Fibroblast of peridontal ligament (primary cell): Measurements from ENCODE around the gene GSDMA.
"Not testable (repeated sequence)": the region's sequence is repeated elsewhere in the genome, so short reads cannot be mapped to it uniquely, and the experiment has no call there.

Source experiments
- DNase-seq: peaks from one replicate; pipeline ENCODE4 v3.0.0-alpha.2; 2010; ENCODE audit errors: extremely low read depth

The GSDMA gene

GRCh38 chr17:39929646-39930407 lies 33.0 kb upstream of the GSDMA start:
- peak; percentile 45 for DNase-seq

- no peak for DNase-seq
Measured at GRCh38 chr17:39933912-39934311, 28.9 kb upstream of the GSDMA start.

GRCh38 chr17:39934324-39934723 lies 28.5 kb upstream of the GSDMA start:
- DNase-seq, result no peak

- DNase-seq, result peak; percentile 33
Measured at GRCh38 chr17:39935909-39936308, 26.9 kb upstream of the GSDMA start.

- no peak for DNase-seq
Measured at GRCh38 chr17:39937447-39937846, 25.4 kb upstream of the GSDMA start.

GRCh38 chr17:39938140-39938869 lies 24.5 kb upstream of the GSDMA start:
- DNase-seq, result no peak

- no peak for DNase-seq
Measured at GRCh38 chr17:39939106-39939505, 23.7 kb upstream of the GSDMA start.

GRCh38 chr17:39939588-39940419 lies 23.0 kb upstream of the GSDMA start:
- peak; percentile 93 for DNase-seq

GRCh38 chr17:39943702-39944392 lies 19.0 kb upstream of the GSDMA start:
- no peak for DNase-seq

- no peak for DNase-seq
Measured at GRCh38 chr17:39944393-39944711, 18.5 kb upstream of the GSDMA start.

GRCh38 chr17:39946551-39947330 lies 16.1 kb upstream of the GSDMA start:
- no peak for DNase-seq

GRCh38 chr17:39948489-39948828 lies 14.3 kb upstream of the GSDMA start:
- not testable (repeated sequence) for DNase-seq

GRCh38 chr17:39949028-39949427 lies 13.8 kb upstream of the GSDMA start:
- no peak for DNase-seq

GRCh38 chr17:39950871-39951348 lies 11.9 kb upstream of the GSDMA start:
- DNase-seq, result peak; percentile 26

GRCh38 chr17:39951924-39952679 lies 10.7 kb upstream of the GSDMA start:
- DNase-seq, result no peak

GRCh38 chr17:39952680-39953470 lies 9.9 kb upstream of the GSDMA start:
- peak; percentile 91 for DNase-seq

- no peak for DNase-seq
Measured at GRCh38 chr17:39953471-39953888, 9.3 kb upstream of the GSDMA start.

GRCh38 chr17:39954876-39955275 lies 7.9 kb upstream of the GSDMA start:
- DNase-seq, result no peak

GRCh38 chr17:39955726-39956225 lies 7.0 kb upstream of the GSDMA start:
- no peak for DNase-seq
